ENCODE results near the gene PLXNA1. TPM values are rescaled to one million over a fixed set of nuclear protein-coding genes. Genes with fewer than 3 reads are reported as not detected.

PLXNA1 gene
- 3.7 TPM for polyA plus RNA-seq (2012; ENCODE audit: low read depth, missing spikeins)

- peak; percentile 94 for DNase-seq (ENCODE audit: insufficient read length, low spot score)
- TF ChIP-seq POLR2AphosphoS5 (IDR thresholded peaks at IDR 0.05; ENCODE audit: low read depth, low read length) (no peak), PAX5 (IDR thresholded peaks at IDR 0.05; ENCODE audit: insufficient read depth, low read length, severe bottlenecking) (peak; percentile 71)
- FAIRE-seq, result peak; percentile 92
These were observed at the start of gene PLXNA1 for GRCh38 chr3:126982471-126983175. PLXNA1 (plus strand) TSS chr3:126983115; CDS start chr3:126988594, 5,479 bp downstream.

GRCh38 chr3:126934031-126934531 is 48.8 kb upstream of the PLXNA1 start:
- no peak for TF ChIP-seq TAF1 (IDR thresholded peaks at IDR 0.05; ENCODE audit: low read depth, low read length)
- no peak for TF ChIP-seq POLR2AphosphoS5 (IDR thresholded peaks at IDR 0.05; ENCODE audit: low read depth, low read length)
- TF ChIP-seq POLR2A (IDR thresholded peaks at IDR 0.05; ENCODE audit: low read depth, low read length), result no peak
- no peak for TF ChIP-seq PAX5 (IDR thresholded peaks at IDR 0.05; ENCODE audit: insufficient read depth, low read length, severe bottlenecking)
- FAIRE-seq, result no peak
- no peak for DNase-seq (ENCODE audit: insufficient read length, low spot score)

GRCh38 chr3:126934991-126935390 is 47.9 kb upstream of the PLXNA1 start:
- DNase-seq (ENCODE audit: insufficient read length, low spot score) (no peak), FAIRE-seq (no peak)
- TF ChIP-seq POLR2AphosphoS5 (IDR thresholded peaks at IDR 0.05; ENCODE audit: low read depth, low read length) (no peak), PAX5 (IDR thresholded peaks at IDR 0.05; ENCODE audit: insufficient read depth, low read length, severe bottlenecking) (no peak), POU2F2 (IDR thresholded peaks at IDR 0.05; ENCODE audit: low read depth, low read length) (no peak), POLR2A (IDR thresholded peaks at IDR 0.05; ENCODE audit: low read depth, low read length) (no peak), TAF1 (IDR thresholded peaks at IDR 0.05; ENCODE audit: low read depth, low read length) (no peak), SPI1 (IDR thresholded peaks at IDR 0.05; ENCODE audit: low read depth, low read length) (no peak)

DNA sequence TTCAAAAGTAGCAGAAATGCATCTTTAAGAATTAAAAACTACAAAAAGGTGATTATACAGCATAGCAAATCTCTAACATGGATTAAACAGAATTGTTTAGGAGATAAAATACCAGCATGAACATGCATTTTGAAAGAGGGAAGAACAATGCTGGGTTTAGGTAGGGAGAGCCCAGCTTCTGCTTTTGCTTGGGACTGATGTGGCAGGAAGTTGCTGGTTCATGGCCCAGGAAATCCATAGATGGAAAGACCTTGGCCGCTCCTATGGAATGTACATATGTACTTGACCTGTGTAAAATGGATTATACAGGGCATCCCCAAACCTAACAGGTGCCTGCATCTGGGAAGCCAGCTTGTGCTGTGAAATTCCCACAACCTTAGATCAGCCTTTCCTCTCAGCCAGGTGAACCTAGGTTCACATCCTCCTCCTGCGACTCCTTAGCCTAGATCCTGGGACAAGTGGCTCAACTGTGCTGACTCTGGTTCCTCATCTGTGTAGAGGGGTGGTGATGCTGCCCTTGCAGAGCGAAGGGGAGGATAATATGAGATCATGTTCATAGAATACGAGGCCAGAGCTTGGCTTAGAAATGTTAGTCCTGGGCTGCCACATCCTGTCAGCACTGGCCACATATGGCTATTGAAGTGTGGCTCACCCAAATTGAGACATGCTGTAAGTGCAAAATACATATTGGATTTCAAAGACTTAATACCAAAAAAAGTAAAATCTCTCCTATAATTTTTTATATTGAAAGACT is 47.0 kb upstream of the PLXNA1 start:
- no peak for DNase-seq (ENCODE audit: insufficient read length, low spot score)
- TF ChIP-seq TAF1 (IDR thresholded peaks at IDR 0.05; ENCODE audit: low read depth, low read length) (no peak), POLR2A (IDR thresholded peaks at IDR 0.05; ENCODE audit: low read depth, low read length) (no peak), POLR2AphosphoS5 (IDR thresholded peaks at IDR 0.05; ENCODE audit: low read depth, low read length) (no peak)
- no peak for FAIRE-seq

DNA sequence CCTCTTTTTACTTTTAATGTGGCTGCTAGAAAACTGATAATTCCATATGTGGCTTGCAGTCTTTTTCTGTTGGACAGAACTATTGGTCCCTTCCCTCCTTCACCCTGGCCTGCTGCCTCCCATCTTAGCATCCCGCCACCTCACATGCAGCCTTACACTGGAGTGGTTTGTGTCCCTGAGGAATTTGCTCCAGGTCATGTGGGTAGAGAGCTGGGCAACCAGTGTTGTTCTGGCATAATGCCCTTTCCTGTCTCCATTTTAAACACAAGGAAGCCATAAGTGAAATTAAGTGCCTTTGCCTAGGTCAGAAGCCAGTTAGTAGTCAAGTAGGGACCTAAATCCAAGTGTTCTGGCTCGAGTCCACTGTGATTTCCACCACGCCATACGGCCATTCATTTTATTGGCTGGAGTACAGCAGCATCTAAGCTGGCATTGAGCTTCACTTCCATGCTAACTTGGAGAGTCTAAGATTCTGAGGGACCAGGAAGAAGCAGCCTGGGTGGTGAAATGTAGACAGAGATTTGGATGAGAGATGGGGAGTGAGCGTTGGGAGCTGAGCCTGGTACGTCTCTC is 46.0 kb upstream of the PLXNA1 start:
- no peak for TF ChIP-seq POLR2A (IDR thresholded peaks at IDR 0.05; ENCODE audit: low read depth, low read length)
- TF ChIP-seq PAX5 (IDR thresholded peaks at IDR 0.05; ENCODE audit: insufficient read depth, low read length, severe bottlenecking), result no peak
- TF ChIP-seq POU2F2 (IDR thresholded peaks at IDR 0.05; ENCODE audit: low read depth, low read length), result no peak
- no peak for TF ChIP-seq TAF1 (IDR thresholded peaks at IDR 0.05; ENCODE audit: low read depth, low read length)
- no peak for TF ChIP-seq POLR2AphosphoS5 (IDR thresholded peaks at IDR 0.05; ENCODE audit: low read depth, low read length)
- DNase-seq (ENCODE audit: insufficient read length, low spot score) (no peak), FAIRE-seq (no peak)

DNA sequence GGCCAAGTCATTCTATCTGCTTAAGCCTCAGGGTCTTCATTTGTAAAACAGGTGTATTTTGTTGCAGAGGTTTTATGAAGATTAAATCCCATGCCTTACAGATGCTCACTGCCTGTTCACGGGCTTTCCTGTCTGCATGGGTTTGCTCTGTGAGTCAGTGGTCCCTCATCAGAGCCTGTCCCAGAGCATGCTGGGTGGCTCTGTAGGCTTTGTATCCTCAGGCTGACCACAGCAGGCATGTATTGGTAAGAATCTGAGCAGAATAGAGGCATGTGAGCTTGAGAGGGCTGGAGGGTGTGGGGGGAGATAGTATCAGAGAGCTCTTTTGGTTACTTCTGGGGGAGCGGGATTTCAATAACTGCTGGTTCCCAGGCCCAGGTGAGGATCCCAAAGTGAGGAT is 45.4 kb upstream of the PLXNA1 start:
- no peak for DNase-seq (ENCODE audit: insufficient read length, low spot score)
- FAIRE-seq, result no peak

GRCh38 chr3:126937973-126938372 is 44.9 kb upstream of the PLXNA1 start:
- DNase-seq (ENCODE audit: insufficient read length, low spot score) (no peak), FAIRE-seq (no peak)
- no peak for TF ChIP-seq SPI1 (IDR thresholded peaks at IDR 0.05; ENCODE audit: low read depth, low read length)
- TF ChIP-seq POLR2A (IDR thresholded peaks at IDR 0.05; ENCODE audit: low read depth, low read length), result no peak
- no peak for TF ChIP-seq POU2F2 (IDR thresholded peaks at IDR 0.05; ENCODE audit: low read depth, low read length)
- TF ChIP-seq PAX5 (IDR thresholded peaks at IDR 0.05; ENCODE audit: insufficient read depth, low read length, severe bottlenecking), result no peak
- TF ChIP-seq POLR2AphosphoS5 (IDR thresholded peaks at IDR 0.05; ENCODE audit: low read depth, low read length), result no peak
- TF ChIP-seq TAF1 (IDR thresholded peaks at IDR 0.05; ENCODE audit: low read depth, low read length), result no peak

More for the DNA sequence above, 45.4 kb upstream of the PLXNA1 start:
- TF ChIP-seq POU2F2 (IDR thresholded peaks at IDR 0.05; ENCODE audit: low read depth, low read length), result no peak

DNA sequence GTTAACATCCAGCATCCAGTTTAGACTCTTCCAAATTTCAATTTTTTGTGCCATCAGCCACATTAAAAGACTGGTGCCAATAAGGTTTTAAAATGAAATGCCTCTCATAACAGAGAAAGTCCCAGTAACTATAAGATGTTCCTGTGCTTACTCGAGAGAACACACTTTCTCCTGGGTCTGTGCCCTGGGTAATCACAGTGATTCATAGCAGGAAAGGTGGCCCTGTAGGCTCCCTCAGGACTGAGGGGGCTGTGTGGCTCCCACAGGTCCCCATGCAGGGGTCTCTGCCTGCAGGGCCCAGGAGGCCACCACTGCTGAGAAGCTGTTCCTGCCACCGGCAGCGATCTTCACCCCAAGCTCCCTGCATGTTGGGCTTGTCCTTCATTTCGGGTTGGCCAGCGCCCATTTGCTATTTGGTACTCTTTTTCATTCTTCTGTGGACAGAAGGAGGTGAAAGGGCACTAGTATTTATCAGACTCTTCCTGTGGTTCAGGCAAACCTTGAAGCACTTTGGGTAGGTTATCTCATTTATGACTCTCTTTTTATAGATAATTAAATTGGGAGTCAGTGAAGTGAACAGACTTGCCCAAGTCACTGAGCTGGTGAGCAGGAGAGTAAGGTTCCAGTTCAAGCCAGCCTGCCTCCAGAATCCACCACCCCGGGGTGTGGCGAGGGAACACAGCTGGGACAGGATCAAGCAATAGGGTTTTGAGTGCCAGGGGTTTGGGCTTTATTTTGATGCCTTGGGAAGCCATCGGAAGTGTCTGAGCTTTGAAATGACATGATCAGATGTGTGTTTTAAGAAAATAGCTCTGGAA is 44.2 kb upstream of the PLXNA1 start:
- DNase-seq (ENCODE audit: insufficient read length, low spot score) (no peak), FAIRE-seq (no peak)
- no peak for TF ChIP-seq TAF1 (IDR thresholded peaks at IDR 0.05; ENCODE audit: low read depth, low read length)

- FAIRE-seq (no peak), DNase-seq (ENCODE audit: insufficient read length, low spot score) (no peak)
- TF ChIP-seq SPI1 (IDR thresholded peaks at IDR 0.05; ENCODE audit: low read depth, low read length) (no peak), TAF1 (IDR thresholded peaks at IDR 0.05; ENCODE audit: low read depth, low read length) (no peak), POLR2AphosphoS5 (IDR thresholded peaks at IDR 0.05; ENCODE audit: low read depth, low read length) (no peak), PAX5 (IDR thresholded peaks at IDR 0.05; ENCODE audit: insufficient read depth, low read length, severe bottlenecking) (no peak), POU2F2 (IDR thresholded peaks at IDR 0.05; ENCODE audit: low read depth, low read length) (no peak), POLR2A (IDR thresholded peaks at IDR 0.05; ENCODE audit: low read depth, low read length) (no peak)
These were observed 43.6 kb upstream of the PLXNA1 start for GRCh38 chr3:126939338-126939718.

Measured in GM12891 (cell line).